ENCODE results near the gene PASK. TPM values are rescaled to one million over a fixed set of nuclear protein-coding genes. Genes with fewer than 3 reads are reported as not detected.

PASK gene
- total RNA-seq, 1 experiment from 2014 or later, result 51.6 TPM

GRCh38 chr2:241155936-241156335, 6.7 kb upstream of the PASK start:
- ATAC-seq (no peak), DNase-seq (ENCODE audit: low read depth, low spot score) (no peak)
- in situ Hi-C loops (cut with HindIII; ENCODE audit: low pct_unique_long_range_greater_than_20kb, low sequenced_read_pairs) (no loop called here), intact Hi-C loops (cut with micrococcal nuclease; ENCODE audit: unreplicated experiment) (no loop called here)
- ChIA-PET CTCF (no interaction called here), POLR2A (interaction anchor here (0.6 kb wide), 1 partner anchor 27 kb away, joined by 3 read pairs; no protein-coding TSS in a partner anchor)
- Histone ChIP-seq H3K4me3 (ENCODE audit: low read depth in 2 of 2, low read length in 2 of 2) (no peak overlapping the region), H3K4me1 (ENCODE audit: control insufficient read depth, insufficient read depth, low read length) (peaks cover 9% of the 10 kb centered on the region), H3K27ac (ENCODE audit: low read length) (no peak overlapping the region), H3K27me3 (ENCODE audit: control insufficient read depth, insufficient read depth, low read length) (no peaks in the 10 kb centered on the region), H3K36me3 (ENCODE audit: control insufficient read depth, insufficient read depth, low read length) (0 out of 2 replicates have a peak, but pooled peaks cover 4% of the 10 kb centered on the region), H3K9me3 (ENCODE audit: control insufficient read depth, insufficient read depth, low read depth, low read length) (no peaks in the 10 kb centered on the region)
- TF ChIP-seq POLR2AphosphoS5 (IDR thresholded peaks at IDR 0.05; ENCODE audit: low read depth, low read length) (no peak), CTCF (IDR thresholded peaks at IDR 0.05) (no peak), SIN3A (IDR thresholded peaks at IDR 0.05; ENCODE audit: borderline replicate concordance, insufficient read depth, low read depth, low read length) (no peak), REST (IDR thresholded peaks at IDR 0.05; ENCODE audit: insufficient read depth in 1 of 2, low read depth in 2 of 2, low read length in 1 of 2) (no peak)
- BruUV-seq (replicated peaks), result no TSS peak

- CTCF ChIA-PET, result no interaction called here
- no TSS peak for BruUV-seq (replicated peaks)
Observed at GRCh38 chr2:241154915-241155314, 5.6 kb upstream of the PASK start.

More at GRCh38 chr2:241154915-241155314, 5.6 kb upstream of the PASK start:
- no peak for ATAC-seq
- DNase-seq (ENCODE audit: low read depth, low spot score), result no peak
- H3K4me1 ChIP-seq (ENCODE audit: control insufficient read depth, insufficient read depth, low read length), result peaks cover 9% of the 10 kb centered on the region
- in situ Hi-C loops (cut with HindIII; ENCODE audit: low pct_unique_long_range_greater_than_20kb, low sequenced_read_pairs), result no loop called here
- H3K9me3 ChIP-seq (ENCODE audit: control insufficient read depth, insufficient read depth, low read depth, low read length), result no peaks in the 10 kb centered on the region
- H3K36me3 ChIP-seq (ENCODE audit: control insufficient read depth, insufficient read depth, low read length), result 0 out of 2 replicates have a peak, but pooled peaks cover 2% of the 10 kb centered on the region
- no peaks in the 10 kb centered on the region for H3K27me3 ChIP-seq (ENCODE audit: control insufficient read depth, insufficient read depth, low read length)
- no peak overlapping the region for H3K4me3 ChIP-seq (ENCODE audit: low read depth in 2 of 2, low read length in 2 of 2)
- intact Hi-C loops (cut with micrococcal nuclease; ENCODE audit: unreplicated experiment), result no loop called here
- TF ChIP-seq TCF7L2 (IDR thresholded peaks at IDR 0.05; ENCODE audit: low read depth, low read length) (no peak), POLR2AphosphoS5 (IDR thresholded peaks at IDR 0.05; ENCODE audit: low read depth, low read length) (no peak), SIN3A (IDR thresholded peaks at IDR 0.05; ENCODE audit: borderline replicate concordance, insufficient read depth, low read depth, low read length) (no peak), CTCF (IDR thresholded peaks at IDR 0.05) (no peak), REST (IDR thresholded peaks at IDR 0.05; ENCODE audit: insufficient read depth in 1 of 2, low read depth in 2 of 2, low read length in 1 of 2) (no peak)
- POLR2A ChIA-PET, result no interaction called here
- no peak overlapping the region for H3K27ac ChIP-seq (ENCODE audit: low read length)
